ENCODE data around the gene BAIAP3.

BAIAP3 gene

DNA sequence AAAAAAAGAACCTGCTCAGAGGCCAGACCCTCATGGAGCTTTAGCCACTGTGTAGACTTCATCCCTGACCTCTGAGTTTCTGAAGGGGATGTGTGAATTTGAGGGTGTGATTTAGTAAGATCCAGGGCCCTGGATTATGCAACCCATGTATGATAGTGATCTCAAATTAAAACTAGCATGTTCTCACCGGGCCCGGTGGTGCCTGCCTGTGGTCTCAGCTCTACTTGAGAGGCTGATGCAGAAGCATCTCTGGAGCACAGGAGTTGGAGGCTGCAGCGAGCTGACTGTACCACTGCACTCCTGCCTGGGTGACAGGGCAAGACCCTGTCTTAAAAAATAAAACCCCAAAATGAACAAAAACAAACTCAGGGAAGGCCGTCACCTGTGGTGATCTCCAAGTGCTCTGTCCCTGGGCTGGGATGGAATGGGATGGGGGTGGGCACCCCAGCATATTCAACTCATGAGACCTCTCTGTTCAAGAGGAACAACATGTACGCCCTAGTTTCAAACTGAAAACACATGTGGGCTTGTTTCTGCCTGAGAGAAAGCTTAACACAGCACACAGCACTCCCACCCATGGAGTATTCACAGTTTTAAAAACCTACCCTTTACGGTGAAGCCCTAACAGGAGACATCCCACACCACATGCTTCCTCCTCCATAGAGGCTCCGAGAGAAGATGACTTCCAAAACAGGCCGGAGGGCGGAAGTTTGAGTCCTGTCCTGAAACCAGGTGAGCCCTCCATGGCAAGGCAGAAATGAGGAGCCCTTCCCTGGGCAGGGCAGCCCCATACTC is 48.4 kb downstream of the BAIAP3 start:
- CTCF ChIA-PET, result interaction anchor here (1.3 kb wide), 1 partner anchor 18 kb away, joined by 3 read pairs; no protein-coding TSS in a partner anchor
- POLR2A ChIA-PET, result no interaction called here
- no peak for TF ChIP-seq L3MBTL2 (conservative IDR thresholded peaks at IDR 0.05)
- TF ChIP-seq CTBP1 (IDR thresholded peaks at IDR 0.05; ENCODE audit: borderline replicate concordance), result no peak
- no peak for TF ChIP-seq HDGF (IDR thresholded peaks at IDR 0.05; ENCODE audit: borderline replicate concordance)
- TF ChIP-seq SUZ12 (IDR thresholded peaks at IDR 0.05), result no peak
- TF ChIP-seq FOXA1 (IDR thresholded peaks at IDR 0.05), result no peak
- no peak for TF ChIP-seq FOXK2 (IDR thresholded peaks at IDR 0.05)
- TF ChIP-seq LEF1 (IDR thresholded peaks at IDR 0.05; ENCODE audit: borderline replicate concordance), result no peak
- no peak for TF ChIP-seq SP1 (IDR thresholded peaks at IDR 0.05)
- no peak for TF ChIP-seq ARNT (IDR thresholded peaks at IDR 0.05)
- no peak for TF ChIP-seq NFRKB (IDR thresholded peaks at IDR 0.05)
- TF ChIP-seq, protein P1, sequence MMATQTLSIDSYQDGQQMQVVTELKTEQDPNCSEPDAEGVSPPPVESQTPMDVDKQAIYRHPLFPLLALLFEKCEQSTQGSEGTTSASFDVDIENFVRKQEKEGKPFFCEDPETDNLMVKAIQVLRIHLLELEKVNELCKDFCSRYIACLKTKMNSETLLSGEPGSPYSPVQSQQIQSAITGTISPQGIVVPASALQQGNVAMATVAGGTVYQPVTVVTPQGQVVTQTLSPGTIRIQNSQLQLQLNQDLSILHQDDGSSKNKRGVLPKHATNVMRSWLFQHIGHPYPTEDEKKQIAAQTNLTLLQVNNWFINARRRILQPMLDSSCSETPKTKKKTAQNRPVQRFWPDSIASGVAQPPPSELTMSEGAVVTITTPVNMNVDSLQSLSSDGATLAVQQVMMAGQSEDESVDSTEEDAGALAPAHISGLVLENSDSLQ (IDR thresholded peaks at IDR 0.05), result no peak
- TF ChIP-seq FOXM1 (IDR thresholded peaks at IDR 0.05; ENCODE audit: borderline replicate concordance), result no peak
- TF ChIP-seq BHLHE40 (IDR thresholded peaks at IDR 0.05; ENCODE audit: borderline replicate concordance), result no peak
- TF ChIP-seq ZNF384 (IDR thresholded peaks at IDR 0.05), result no peak
- TF ChIP-seq TARDBP (IDR thresholded peaks at IDR 0.05), result no peak
- TF ChIP-seq ELF4 (IDR thresholded peaks at IDR 0.05), result no peak

DNA sequence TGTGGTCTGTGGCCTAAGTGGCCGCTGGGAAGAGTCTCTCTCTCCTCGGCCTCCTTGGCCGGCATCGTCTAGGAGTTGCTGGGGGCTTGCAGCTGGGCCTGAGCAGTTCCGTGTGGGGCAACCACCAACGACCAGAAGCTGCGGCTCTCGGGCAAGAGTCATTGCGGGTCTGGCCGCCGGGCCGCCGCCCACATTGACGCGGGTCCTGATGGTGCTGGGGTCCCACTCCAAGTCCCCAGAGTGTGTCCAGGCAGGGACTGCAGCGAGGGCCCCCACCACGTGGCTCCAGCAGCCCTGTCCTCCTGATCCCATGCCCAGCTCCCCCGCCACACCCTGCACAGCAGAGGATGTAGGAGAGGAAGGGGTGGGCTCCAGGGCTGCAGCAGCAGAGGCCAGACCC is 50.1 kb downstream of the BAIAP3 start:
- POLR2A ChIA-PET, result no interaction called here
- CTCF ChIA-PET, result no interaction called here
- no peak for DNase-seq (ENCODE audit: extremely low spot score)
- no peak for TF ChIP-seq SP1 (IDR thresholded peaks at IDR 0.05)
- TF ChIP-seq FOXK2 (IDR thresholded peaks at IDR 0.05), result no peak
- TF ChIP-seq SUZ12 (IDR thresholded peaks at IDR 0.05), result no peak
- TF ChIP-seq BHLHE40 (IDR thresholded peaks at IDR 0.05; ENCODE audit: borderline replicate concordance), result no peak
- TF ChIP-seq CTBP1 (IDR thresholded peaks at IDR 0.05; ENCODE audit: borderline replicate concordance), result no peak
- TF ChIP-seq ARNT (IDR thresholded peaks at IDR 0.05), result no peak
- TF ChIP-seq HDGF (IDR thresholded peaks at IDR 0.05; ENCODE audit: borderline replicate concordance), result no peak
- TF ChIP-seq NFRKB (IDR thresholded peaks at IDR 0.05), result no peak
- no peak for TF ChIP-seq TARDBP (IDR thresholded peaks at IDR 0.05)
- TF ChIP-seq LEF1 (IDR thresholded peaks at IDR 0.05; ENCODE audit: borderline replicate concordance), result no peak
- no peak for TF ChIP-seq ZNF384 (IDR thresholded peaks at IDR 0.05)
- TF ChIP-seq, protein P1 (IDR thresholded peaks at IDR 0.05), result no peak
- TF ChIP-seq FOXA1 (IDR thresholded peaks at IDR 0.05), result no peak
- no peak for TF ChIP-seq ELF4 (IDR thresholded peaks at IDR 0.05)
- no peak for TF ChIP-seq FOXM1 (IDR thresholded peaks at IDR 0.05; ENCODE audit: borderline replicate concordance)
- no peak for TF ChIP-seq L3MBTL2 (conservative IDR thresholded peaks at IDR 0.05)

More for the DNA sequence above, 48.4 kb downstream of the BAIAP3 start:
- no peak for DNase-seq (ENCODE audit: extremely low spot score)

DNA sequence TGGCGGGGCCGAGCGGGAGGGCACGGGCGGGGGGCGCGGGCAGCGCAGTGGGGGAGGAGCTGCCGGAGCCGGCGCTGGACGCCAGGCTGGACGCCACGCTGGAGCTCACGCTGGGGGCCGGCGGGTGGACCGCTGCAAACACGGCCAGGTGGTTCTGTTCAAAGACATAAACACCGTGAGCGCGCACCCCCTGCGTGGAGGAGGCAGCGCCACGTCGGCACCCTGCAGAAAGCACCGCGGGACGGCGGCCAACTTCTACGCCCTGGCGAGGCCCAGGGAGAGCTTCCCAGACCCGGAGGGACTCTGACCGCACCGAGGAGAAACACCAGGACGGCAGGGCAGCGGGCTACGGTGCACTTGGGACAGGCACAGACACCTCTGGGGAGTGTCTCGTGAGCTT is 51.8 kb downstream of the BAIAP3 start:
- POLR2A ChIA-PET, result no interaction called here
- no peak for DNase-seq (ENCODE audit: extremely low spot score)
- CTCF ChIA-PET, result no interaction called here
- TF ChIP-seq SP1 (IDR thresholded peaks at IDR 0.05) (no peak), TARDBP (IDR thresholded peaks at IDR 0.05) (no peak), CTBP1 (IDR thresholded peaks at IDR 0.05; ENCODE audit: borderline replicate concordance) (no peak), FOXM1 (IDR thresholded peaks at IDR 0.05; ENCODE audit: borderline replicate concordance) (no peak), LEF1 (IDR thresholded peaks at IDR 0.05; ENCODE audit: borderline replicate concordance) (no peak), ELF4 (IDR thresholded peaks at IDR 0.05) (no peak), NFRKB (IDR thresholded peaks at IDR 0.05) (no peak), L3MBTL2 (conservative IDR thresholded peaks at IDR 0.05) (no peak), SUZ12 (IDR thresholded peaks at IDR 0.05) (no peak), BHLHE40 (IDR thresholded peaks at IDR 0.05; ENCODE audit: borderline replicate concordance) (no peak), HDGF (IDR thresholded peaks at IDR 0.05; ENCODE audit: borderline replicate concordance) (no peak), FOXA1 (IDR thresholded peaks at IDR 0.05) (no peak), ARNT (IDR thresholded peaks at IDR 0.05) (no peak), ZNF384 (IDR thresholded peaks at IDR 0.05) (no peak), FOXK2 (IDR thresholded peaks at IDR 0.05) (no peak)
- TF ChIP-seq, protein P1 (IDR thresholded peaks at IDR 0.05), result no peak

DNA sequence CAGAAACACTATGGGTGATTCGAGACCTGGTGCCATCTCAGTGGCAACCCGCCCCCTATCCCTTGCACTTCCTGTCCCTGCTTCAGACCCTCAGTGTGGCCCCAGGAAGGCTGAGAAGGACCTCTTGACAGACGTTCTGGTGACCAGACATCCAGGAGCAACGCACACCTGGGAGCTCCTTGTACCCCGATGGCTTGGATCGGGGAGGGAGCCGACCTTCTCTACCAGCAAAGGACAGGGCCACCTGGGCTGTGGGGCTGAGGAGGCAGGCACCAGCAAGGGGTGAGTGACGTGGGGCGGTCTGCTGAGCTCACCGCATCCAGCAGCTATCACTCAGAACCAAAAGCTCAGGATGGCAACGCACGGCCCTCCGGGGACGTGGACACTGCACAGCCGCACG is 53.9 kb downstream of the BAIAP3 start:
- CTCF ChIA-PET, result no interaction called here
- DNase-seq (ENCODE audit: extremely low spot score), result no peak
- POLR2A ChIA-PET, result no interaction called here
- TF ChIP-seq ELF4 (IDR thresholded peaks at IDR 0.05), result no peak
- TF ChIP-seq L3MBTL2 (conservative IDR thresholded peaks at IDR 0.05), result no peak
- no peak for TF ChIP-seq BHLHE40 (IDR thresholded peaks at IDR 0.05; ENCODE audit: borderline replicate concordance)

DNA sequence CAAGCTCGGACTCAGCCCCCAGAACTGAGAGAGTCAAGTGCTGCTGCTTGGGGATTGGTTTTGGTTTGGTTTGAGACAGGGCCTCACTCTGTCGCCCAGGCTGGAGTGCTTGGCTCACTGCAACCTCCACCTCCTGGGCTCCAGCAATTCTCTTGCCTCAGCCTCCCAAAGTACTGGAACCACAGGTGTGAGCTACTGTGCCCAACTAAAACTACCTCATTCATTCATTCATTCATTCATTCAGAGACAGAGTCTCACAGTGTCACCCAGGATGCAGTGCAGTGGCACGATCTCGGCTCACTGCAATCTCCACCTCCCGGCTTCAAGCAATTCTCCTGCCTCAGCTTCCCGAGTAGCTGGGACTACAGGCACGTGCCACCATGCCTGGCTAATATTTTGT is 56.3 kb downstream of the BAIAP3 start:
- POLR2A ChIA-PET, result no interaction called here
- CTCF ChIA-PET, result no interaction called here
- TF ChIP-seq LEF1 (IDR thresholded peaks at IDR 0.05; ENCODE audit: borderline replicate concordance), result no peak
- TF ChIP-seq, protein P1 (IDR thresholded peaks at IDR 0.05), result no peak
- no peak for DNase-seq (ENCODE audit: extremely low spot score)

Measured in HEK293T (cell line).